Activated effector memory CD4-positive, alpha-beta T cell treated with Interleukin-2 at 50 U/mL for 16 hours (primary cell): Measurements from ENCODE around the gene NEK1.
A peak's percentile ranks its signal among the peaks of the same experiment; 100 is the strongest.

Source experiments
- DNase-seq: peaks from one replicate; pipeline ENCODE4 v3.0.0-alpha.2; 2020

Gene NEK1

DNA sequence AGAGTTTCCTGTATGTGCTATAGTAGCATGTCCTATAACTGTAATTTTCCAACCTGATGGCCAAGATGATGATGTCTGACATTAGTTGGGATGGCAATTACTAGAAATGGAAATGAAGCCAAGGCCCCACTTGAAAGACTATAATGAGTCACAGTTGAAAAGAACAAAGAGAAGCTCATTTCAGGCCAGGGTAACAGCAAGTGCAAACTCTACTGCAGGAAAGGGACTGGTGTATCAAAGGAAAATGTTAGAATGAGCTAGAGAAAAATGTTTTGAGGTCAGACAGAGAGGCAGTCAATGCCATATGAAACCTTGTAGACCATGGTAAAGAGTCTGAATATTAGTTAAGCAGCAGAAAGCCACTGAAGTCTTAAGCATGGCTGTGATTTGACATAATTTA lies 195.4 kb downstream of the NEK1 start:
- DNase-seq: no peak

DNA sequence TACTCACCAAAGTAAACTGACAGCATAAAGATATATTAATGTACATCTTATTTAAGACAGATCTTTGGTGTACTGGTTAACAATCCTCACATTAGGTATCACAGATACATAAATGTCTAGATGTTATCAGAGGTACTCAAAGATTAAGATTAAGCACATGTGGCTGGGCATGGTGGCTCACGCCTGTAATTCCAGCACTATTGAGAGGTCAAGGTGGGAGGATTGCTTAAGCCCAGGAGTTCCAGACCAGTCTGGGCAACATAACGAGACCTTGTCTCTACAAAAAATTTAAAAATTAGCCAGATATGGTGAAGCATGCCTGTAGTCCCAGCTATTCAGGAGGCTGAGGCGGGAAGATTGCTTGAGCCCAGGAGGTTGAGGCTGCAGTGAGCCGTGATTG lies 195.9 kb downstream of the NEK1 start:
- no peak for DNase-seq

DNA sequence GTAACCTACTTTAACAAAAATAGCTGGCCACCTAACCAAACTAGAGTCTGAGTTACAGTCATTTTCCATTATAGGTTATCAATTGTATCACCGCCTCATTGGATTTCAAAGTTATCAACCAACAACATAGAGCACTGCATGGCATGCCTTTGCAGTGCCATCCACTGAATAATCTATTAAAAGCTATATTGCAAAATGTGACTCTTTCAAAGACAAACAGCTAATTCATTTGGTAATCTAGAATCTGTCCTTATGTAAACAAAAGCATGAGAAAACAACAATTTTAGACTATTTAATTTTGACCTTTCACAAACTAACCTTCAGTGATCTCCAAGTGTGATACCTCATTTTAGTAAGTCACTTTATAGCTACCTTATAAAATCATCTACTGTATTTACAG lies 197.5 kb downstream of the NEK1 start:
- DNase-seq: no peak

GRCh38 chr4:169412046-169412445 lies 200.3 kb downstream of the NEK1 start:
- DNase-seq: no peak

GRCh38 chr4:169410839-169411770 lies 201.3 kb downstream of the NEK1 start:
- peak; percentile 48 for DNase-seq

DNA sequence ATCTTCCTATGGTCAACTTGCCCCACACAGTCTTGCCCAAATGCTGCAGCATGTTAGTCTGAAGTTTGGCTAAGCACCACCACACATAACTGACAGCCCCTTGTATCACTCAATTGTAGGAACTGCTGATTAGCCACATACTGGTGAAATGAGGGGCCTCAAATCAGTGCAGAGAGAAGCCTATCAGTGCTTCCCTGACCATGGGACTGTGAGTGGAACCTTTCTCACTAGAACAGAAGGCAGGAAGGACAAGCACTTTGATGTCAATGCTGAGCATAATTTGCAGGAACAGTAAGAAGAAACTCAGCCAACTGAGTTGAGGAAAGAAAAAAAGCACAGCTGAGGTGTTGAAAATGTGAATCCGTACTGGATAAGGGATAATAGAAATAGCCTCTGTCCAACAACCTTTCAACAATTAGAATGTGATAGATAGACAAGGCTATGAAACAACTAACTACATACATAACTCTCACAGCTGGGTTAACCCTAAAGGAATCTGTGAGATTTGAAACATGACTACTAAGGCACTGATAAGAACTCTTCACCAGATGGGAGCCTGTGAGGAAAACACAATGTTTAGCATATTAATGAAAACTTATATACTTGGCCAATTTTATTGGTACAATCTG lies 205.1 kb downstream of the NEK1 start:
- DNase-seq: no peak

DNA sequence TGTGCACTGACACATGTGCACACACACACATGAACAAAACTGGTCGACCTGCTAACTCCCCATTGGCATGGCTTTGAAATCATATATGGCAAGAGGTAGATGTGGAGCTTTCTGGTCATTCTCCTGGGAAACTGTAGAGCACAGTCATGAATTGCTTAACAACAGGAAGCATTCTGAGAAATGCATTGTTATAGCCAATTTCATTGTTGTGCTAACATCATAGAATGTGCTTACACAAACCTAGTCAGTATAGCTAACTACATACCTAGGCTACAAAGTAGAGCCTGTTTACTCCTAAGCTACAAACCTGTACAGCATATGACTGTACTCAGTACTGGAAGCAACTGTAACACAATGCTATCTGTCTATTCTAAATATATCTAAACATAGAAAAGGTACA lies 207.4 kb downstream of the NEK1 start:
- DNase-seq: no peak

DNA sequence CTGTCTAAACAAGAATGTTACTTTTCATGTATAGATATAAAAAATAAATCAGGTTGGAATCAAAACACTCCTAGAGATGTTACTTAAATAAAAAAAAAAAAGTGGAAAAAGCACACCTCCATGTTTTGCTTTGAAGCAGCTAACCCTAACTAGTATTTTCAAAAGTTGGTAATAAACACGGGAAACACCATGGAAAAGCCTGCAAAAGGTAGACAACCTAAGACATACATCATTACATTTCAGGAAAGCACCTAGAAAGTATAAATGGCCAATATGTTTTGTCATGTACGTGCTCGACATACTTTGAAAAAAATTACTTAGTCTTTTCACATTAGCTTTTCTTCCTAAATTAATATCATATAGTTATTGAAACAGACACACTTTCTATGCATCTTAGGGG lies 211.6 kb downstream of the NEK1 start:
- DNase-seq: no peak

- DNase-seq: no peak
Measured at GRCh38 chr4:169399976-169400767, 212.2 kb downstream of the NEK1 start.

DNA sequence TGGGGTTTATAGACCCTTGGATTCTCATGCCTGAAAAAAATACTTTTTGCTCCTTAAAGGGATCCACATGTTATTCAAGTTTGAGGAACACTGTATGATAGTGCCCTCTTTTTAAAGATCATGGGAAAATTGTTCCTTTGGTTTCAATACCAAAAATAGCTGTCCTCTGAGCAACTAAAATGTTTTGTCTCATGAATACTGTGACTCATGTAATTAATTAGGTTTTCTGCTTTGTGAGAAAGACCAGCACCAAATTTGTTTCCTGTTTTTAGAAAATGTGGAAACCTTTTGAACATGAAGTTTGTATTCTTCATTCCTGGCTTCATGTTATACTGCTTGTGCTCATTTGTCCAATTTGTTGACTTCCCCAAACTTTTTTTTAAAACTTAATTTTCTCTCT lies 214.1 kb downstream of the NEK1 start:
- DNase-seq: no peak

GRCh38 chr4:169397762-169398161 lies 214.6 kb downstream of the NEK1 start:
- no peak for DNase-seq

DNA sequence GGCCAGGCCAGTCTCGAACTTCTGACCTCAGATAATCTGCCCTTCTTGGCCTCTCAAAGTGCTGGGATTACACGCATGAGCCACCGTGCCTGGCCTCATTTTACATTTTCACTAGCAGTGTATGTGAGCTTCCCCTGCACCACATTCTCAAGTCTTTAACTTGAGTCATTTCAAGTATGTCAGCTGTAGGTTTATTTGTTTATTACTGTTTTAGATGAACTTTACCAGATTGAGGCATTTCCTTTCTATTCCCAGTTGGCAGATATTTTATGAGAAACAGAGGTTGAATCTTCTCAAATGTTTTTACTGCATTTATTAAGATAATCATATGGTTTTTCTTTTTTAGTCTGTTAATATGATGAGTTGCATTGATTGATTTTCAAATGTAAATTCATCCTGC lies 227.0 kb downstream of the NEK1 start:
- DNase-seq: no peak

DNA sequence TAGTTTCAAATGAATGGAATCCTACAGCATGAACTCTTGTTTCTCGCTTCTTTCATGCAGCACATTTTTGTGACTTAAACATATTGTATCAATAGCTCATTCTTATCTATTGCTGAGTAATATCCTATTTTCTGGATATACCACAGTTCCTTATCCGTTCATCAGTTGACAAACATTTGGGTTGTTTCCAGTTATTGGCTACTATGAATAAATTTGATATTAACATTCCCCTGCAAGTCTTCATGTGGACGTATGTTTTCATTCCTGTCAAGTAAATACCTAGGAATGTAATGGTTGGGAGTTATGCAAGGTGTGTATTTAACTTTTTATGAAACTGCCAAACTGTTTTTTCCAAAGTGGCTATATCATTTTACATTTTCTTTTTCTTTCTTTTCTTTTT lies 227.6 kb downstream of the NEK1 start:
- DNase-seq: no peak

DNA sequence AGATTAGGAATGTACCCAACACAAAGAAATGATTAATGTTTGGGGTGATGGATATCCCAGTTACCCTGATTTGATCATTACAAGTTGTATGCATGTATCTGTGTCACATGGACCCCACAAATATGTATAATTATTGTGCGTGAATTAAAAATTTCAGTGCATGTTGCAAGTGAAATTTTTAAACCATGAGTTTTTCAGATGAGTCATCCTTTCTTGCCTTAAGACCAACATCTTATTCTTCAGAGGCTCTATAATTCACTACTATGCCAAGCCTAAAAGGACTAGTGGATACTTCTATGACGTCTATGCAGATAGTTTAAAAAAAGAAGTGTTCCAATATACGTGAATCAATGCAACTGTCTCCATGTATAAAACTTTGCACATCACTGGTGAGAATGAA lies 228.7 kb downstream of the NEK1 start:
- no peak for DNase-seq

DNA sequence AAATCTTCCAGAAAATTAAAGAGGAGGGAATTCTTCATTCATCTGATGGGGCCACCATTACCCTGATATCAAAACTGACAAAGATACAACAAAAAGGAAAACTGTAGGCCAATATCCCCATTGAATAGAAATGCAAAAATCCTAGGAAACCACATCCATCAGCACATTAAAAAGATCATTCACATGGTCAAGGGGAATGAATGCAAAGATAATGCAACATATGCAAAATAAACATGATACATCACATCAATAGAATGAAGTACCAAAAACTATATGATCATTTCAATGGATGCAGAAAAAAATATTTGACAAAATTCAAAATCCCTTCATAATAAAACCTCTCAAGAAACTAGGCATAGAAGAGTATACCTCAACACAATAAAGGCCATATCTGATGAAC lies 232.7 kb downstream of the NEK1 start:
- no peak for DNase-seq

GRCh38 chr4:169377367-169377766 lies 235.0 kb downstream of the NEK1 start:
- no peak for DNase-seq

DNA sequence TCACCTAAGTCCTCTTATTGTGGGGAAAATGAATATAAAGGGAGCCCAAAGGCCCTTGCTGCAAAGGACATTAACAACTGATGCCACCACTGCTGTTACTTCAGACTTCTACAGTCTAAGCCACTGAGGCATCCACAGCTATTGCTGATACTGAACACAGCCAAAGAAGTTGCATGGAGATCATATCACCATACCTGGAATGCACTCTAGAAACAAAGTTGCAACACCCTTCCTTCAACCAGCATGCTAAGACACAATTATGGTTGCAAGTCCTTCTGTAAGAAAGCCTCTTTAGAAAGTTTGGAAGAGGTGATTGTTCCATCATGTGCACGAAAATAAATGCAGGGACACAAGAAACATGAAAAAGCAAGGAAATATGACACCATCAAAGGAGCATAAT lies 236.0 kb downstream of the NEK1 start:
- no peak for DNase-seq

DNA sequence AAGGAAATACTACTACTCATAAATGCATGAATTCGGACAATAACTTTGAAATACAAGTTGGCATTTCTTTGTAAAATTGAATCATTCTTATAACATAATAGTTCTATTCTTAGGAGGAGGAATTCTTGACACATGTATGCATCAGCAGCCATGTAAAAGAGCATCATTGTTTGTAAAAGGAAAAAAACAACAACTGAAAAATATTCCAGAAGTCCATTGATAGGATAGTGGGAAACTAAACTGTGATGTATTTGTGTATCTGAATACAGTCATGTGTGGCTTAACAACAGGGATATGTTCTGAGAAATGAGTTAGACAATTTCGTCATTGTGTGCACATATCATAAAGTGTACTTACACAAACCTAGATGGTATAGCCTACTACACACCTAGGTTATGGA lies 239.6 kb downstream of the NEK1 start:
- DNase-seq: no peak

- DNase-seq: no peak
Measured at GRCh38 chr4:169369634-169370033, 242.7 kb downstream of the NEK1 start.

GRCh38 chr4:169367826-169368225 lies 244.6 kb downstream of the NEK1 start:
- no peak for DNase-seq

DNA sequence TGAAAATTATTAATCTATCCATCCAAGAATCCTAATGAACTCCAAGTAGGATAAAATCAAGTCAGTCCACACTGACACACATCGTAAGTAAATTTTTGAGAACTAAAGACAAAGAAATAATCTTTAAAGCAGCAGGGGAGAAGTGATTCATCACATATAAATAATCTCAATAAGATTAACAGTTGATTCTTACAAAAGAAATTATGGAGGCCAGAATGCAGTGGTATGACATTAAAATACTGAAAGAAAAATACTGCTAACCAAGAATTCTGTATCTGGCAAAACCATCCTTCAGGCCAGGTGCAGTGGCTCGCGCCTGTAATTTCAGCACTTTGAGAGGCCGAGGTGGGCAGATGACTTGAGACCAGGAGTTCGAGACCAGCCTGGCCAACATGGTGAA lies 245.6 kb downstream of the NEK1 start:
- no peak for DNase-seq

GRCh38 chr4:169362607-169363006 lies 249.8 kb downstream of the NEK1 start:
- DNase-seq: no peak

DNA sequence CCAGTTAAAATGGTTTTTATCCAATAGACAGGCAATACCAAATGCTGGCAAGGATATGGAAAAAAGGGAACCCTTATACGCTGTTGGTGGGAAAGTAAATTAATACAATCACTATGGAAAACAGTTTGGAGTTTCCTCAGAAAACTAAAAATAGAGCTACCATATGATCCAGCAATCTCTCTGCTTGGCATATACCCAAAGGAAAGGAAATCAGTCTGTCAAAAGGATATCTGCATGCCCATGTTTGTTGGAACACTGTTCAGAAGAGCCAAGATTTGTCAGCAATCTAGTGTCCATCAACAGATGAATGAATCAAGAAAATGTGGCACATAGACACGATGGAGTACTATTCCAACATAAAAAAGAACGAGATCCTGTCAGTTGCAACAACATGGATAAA lies 250.6 kb downstream of the NEK1 start:
- DNase-seq: no peak

DNA sequence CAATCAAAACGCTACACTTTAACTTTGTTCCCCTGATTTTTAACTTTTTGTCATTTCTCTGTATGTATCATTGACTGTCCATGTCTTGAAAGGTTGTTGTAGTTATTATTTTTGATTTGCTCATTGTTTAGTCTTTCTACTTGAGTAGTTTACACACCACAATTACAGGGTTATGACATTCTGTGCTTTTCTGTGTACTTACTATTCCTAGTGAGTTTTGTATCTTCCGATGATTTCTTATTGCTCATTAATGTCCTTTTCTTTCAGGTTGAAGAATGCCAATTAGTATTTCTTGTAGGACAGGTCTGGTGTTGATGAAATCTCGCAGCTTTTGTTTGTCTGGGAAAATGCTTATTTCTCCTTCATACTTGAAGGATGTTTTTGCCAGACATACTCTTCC lies 252.4 kb downstream of the NEK1 start:
- DNase-seq: no peak
